ENCODE results near the gene BCL2L15.

The BCL2L15 gene

GRCh38 chr1:113905435-113905861 is 18.1 kb upstream of the BCL2L15 start:
- DNase-seq (ENCODE audit: low spot score): peak; percentile 44

DNA sequence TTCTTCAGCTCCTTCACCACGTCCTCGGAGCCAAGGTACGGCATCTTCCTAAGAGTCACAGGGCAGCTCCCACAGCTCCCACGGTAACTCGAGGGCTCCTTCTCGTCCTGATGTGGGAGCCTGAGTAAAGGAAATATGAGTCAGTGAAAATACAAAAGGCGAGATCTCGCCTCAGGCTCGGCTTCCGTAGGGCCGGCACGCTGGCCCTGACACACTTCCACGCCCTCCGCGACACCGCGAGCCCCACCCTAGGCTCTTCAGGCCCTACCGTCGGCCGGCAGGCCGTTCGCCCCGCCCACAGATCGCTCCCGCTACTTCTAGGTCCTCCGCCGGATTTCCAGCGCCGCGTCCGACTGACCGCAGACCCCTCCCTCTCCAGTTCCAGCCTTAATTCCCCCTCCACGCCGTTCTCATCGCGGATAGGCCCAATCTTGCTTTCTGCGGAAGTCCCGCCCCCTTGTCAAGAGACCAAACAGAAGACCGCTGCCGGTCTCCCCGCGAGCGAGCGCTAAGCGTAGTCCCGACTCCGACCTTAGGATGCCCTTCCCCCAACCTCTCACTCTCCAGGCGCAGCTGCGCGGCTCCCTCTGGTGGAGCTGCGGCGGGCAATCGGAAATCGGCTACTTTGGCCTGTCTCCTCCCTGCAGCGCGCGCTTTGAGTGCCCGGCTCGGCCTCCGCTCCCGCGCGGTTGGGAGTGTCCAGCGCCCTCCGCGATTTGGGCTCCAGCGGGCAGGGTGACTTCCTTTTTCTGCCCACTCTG is 17.5 kb upstream of the BCL2L15 start, which contains the start of the genes AP4B1 and DCLRE1B:
TSS of gene AP4B1 (minus strand) at position 126 of the 761 bp plus-strand sequence. CDS start at position 44, 82 bp downstream.
TSS of gene DCLRE1B (plus strand) at position 653 of the 761 bp plus-strand sequence. CDS start 261 bp downstream, outside the sequence.
- peak; percentile 99 for DNase-seq (ENCODE audit: low spot score)

- peak; percentile 65 for DNase-seq (ENCODE audit: low spot score)
Measured at GRCh38 chr1:113904293-113904673, 16.9 kb upstream of the BCL2L15 start.

DNA sequence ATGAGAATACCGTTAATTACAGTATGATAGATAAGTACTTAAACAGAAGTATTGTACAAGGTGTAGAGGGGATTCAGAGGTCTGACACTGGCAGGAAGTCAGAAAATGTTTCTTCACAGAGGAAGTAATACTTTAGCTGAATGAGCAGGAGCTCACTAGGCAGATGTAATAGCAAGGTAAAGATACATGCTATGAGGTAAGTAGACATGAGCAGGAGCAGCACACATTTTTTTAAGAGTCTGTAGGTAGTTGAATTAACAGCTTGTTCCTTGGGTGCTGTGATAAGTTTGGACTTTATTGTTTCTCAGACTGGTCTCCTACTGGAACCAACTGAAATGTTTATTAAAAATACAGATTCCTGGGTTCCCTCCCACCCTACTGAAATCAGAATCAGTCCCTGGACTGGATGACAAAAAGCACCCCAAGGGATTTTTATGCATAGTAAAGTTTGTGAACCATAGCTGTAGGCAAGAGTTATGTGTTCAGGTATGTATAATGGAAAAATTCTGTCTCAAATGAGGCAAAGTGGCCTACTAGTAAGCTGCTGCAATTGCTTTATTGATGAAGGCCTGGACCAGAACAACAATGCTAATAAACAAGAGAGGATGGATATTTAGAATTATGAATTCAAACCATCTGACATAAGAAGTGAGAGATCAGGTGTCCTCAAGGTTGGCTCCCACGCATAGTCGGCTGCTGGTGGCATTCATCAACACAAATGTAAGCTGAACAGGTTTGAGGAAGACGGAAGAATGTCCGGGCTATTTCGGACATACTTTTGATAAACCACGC is 16.3 kb upstream of the BCL2L15 start:
- no peak for DNase-seq (ENCODE audit: low spot score)

GRCh38 chr1:113901191-113901590 is 13.8 kb upstream of the BCL2L15 start:
- DNase-seq (ENCODE audit: low spot score): no peak

DNA sequence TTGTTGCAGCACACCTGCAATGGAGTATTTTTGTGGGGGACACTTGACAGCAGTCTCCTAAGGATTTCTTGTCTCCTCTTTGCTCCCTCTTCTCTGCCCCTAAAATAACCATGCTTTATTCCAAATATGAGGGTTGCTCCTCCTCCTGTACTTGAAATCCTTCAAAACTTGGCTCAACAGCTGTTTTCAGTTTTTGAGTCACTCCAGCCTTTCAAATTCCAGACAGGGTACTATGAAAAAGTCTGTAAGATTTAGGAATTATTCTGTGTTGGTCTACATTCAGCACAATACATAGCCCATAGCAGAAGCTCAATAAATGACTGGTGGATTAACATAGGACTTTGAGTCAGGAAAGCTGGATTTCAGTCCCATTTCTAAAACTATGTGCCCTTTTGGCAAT is 11.7 kb upstream of the BCL2L15 start:
- DNase-seq (ENCODE audit: low spot score): no peak

- no peak for DNase-seq (ENCODE audit: low spot score)
Measured at GRCh38 chr1:113898241-113898814, 10.9 kb upstream of the BCL2L15 start.

DNA sequence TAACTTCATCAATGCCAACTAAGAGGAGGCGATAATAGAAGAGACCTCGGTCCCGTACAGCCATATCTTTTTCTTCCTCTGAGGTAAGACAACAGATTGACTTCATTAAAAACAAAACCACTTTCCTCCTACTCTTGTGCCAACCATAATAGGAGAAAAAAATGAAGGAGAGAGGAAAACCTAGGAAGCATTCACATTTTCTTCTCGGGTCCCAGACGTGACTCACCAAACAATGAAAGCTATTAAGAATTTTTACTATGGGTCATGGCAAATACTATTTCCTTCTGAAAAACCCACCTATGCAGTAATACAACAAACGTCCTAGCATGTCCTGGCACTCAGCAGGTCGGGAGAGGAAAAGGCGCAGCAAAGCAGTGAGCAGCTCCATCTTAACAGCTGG is 8.6 kb upstream of the BCL2L15 start:
- no peak for DNase-seq (ENCODE audit: low spot score)

DNA sequence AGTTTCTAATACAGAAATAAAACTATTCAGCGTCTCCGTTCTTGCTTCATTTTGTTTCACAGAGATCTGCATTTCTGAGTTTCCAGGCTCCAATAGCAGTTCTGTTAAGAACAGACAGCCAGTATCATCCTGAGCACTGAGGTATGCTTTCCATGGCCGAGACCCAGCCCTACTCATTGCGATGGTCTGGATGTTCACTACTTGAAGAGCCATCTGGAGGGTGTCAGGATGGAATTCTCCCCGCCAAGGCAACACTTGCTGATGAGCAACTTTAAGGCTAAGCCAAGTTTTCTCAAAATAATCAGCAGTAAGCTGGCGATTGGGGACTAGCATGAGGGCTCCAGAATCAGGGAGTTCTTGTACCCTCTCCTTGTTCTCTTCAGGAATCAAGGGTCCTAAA is 7.7 kb upstream of the BCL2L15 start:
- no peak for DNase-seq (ENCODE audit: low spot score)

DNA sequence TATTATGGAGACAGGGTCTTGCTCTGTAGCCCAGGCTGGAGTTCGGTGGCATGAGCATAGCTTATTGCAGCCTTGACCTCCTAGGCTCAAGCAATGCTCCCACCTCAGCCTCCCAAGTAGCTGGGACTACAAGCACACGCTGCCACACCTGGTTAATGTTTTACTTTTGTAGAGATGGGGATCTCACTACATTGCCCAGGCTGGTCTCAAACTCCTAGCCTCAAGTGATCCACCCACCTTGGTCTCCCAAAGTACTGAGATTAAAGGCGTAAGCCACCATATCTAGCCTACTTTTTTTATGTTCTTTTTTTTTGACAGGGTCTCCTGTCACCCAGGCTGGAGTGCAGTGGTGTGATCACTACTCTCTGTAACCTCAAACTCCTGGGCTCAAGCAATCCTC is 5.9 kb upstream of the BCL2L15 start:
- DNase-seq (ENCODE audit: low spot score): no peak

- DNase-seq (ENCODE audit: low spot score): no peak
Measured at GRCh38 chr1:113891631-113892220, 4.3 kb upstream of the BCL2L15 start.

GRCh38 chr1:113890816-113891215 is 3.4 kb upstream of the BCL2L15 start:
- DNase-seq (ENCODE audit: low spot score): no peak

DNA sequence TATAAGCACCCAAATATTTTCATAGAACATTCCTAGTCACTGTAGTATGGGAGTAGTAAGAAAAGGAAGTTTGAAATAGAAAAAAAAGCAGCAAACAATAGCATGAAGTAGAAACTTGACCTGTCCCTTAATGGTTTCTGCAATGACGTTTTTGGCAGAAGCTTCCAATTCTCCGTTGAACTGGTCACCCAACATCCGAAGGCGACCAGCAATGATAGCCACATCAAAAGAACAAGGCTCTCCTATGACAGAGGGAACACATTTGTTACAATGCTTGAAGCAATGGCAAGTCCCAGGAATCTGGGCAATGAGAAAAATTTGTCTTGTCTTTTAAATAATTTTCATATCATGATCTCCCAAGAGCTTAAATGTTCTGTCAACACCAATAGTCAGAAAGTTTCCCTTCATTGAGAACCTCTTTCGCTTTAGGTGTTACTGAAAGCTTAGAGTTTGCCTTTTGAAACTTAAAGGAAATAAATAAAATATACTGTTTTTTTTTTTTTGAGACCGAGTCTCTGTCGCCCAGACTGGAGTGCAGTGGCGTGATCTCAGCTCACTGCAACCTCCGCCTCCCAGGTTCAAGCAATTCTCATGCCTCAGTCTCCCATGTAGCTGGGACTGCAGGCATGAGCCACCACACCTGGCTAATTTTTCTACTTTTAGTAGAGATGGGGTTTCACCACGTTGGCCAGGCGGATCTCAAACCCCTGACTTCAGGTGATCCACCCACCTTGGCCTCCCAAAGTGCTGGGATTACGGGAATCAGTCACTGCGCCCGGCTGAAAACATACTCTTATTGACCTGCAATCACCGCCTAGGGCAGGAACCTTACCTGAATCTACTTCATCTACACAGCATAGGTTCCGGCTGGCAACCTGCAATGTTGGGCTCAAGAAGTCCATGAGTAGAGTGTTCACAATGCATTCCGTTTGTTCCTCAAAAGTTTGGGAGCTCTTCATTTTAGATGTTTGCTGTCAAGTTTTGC is 672 bp downstream of the BCL2L15 start:
- DNase-seq (ENCODE audit: low spot score): peak; percentile 66

GRCh38 chr1:113881661-113882060 is 5.7 kb downstream of the BCL2L15 start:
- no peak for DNase-seq (ENCODE audit: low spot score)

DNA sequence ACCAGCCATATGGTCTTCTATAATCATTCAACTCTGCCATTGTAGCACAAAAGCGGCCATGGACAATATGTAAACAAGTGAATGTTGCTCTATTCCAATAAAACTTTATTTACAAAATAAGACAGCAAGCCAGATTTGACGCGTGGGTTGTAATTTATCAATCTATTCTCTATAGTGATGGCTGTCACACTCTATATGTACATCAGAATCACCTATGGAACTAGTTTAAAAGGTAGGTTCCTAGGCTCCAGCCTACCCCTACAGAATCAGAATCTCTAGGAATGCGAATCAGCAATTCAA is 7.7 kb downstream of the BCL2L15 start:
- no peak for DNase-seq (ENCODE audit: low spot score)

DNA sequence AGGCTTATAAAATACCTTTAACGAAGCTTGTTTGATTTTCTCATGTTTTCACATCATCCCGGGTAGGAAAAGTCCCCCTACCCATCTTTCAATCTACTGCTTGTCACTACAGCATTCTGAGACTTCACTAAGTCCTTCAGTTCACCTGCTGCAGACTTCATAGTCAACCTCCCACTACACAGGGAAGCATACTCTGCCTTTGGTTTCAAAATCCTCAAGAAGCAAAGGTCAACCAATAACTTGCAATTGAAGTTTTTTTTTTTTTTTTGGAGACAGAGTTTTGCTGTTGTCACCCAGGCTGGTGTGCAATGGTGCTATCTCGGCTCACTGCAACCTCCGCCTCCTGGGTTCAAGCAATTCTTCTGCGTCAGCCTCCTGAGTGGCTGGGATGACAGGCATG is 11.2 kb downstream of the BCL2L15 start:
- no peak for DNase-seq (ENCODE audit: low spot score)

GRCh38 chr1:113875714-113876113 is 11.7 kb downstream of the BCL2L15 start:
- no peak for DNase-seq (ENCODE audit: low spot score)

DNA sequence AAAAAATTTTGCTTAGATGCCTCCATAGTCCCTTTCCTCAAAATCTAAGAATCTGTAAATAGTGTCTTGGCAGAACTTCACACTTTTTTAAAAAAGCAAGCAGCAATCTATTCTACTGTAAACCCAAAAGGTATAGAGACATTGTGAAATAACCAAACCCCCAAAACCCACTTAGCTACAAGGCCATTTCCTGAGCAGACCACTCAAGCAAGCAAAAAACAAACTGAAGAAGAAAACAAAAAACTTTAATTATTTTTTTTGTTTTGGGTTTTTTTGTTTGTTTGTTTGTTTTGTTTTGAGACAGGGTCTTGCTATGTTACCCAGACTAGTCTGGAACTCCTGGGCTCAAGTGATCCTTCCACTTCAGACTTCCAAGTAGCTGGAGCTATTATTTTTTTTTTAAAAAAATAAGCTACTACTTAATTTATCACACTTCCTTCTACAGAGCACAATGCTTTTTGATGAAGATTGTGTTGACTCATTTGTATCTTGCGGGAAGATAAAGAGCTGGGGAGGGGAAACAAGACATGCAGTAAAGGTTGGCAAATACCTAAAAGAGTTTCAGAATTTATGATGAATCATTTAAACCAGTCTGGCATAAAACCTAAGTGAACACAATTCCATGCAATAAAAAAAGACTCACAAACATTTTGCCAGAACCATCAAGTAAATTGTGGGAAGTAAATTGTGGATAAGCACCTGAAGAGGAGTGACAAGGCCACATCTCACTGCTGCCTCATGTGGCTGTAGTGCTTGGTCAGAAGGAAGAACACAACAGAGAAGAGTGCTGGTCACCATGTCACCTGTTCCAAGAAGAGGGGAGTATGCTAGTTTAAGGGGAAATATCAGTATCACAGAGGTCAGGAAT is 13.1 kb downstream of the BCL2L15 start:
- DNase-seq (ENCODE audit: low spot score): peak; percentile 37

DNA sequence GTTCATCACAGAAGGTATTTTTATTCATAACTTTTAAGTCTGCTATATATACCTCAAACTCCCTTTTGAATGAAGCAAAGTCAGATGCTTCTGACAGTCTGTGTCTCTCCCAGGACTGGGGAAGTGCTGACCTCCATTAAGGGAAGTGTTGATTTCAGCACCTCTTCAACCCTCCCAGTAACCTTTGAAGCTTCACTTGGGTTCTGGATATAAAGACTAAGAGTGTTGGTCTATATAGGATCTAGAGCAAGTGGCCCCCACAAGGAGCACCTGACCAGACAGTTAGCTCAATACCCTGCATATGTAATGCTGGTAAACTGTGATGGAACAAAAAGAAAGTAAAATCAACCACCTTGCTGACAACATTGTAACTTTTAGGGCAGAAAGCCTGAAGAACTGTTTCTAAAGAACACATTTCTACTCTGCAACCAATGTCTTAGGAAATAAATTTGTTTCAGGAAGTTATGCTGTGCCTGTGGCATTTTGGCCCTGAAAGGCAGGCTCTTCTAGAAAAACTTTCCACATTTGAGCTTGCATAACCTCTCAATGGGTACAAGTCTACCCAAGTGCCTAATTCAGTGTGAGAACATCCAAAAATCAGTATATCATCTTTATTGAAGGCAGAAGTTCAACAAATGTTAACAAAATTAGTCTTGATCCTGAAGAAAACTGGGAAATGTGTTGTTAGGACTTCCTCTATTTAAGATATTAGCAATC is 15.0 kb downstream of the BCL2L15 start:
- DNase-seq (ENCODE audit: low spot score): no peak

Measured in SW480 (cell line).